Ishikawa (cell line): ENCODE measurements around the gene ZNF385D.

Experiments
- EGR1 ChIP-seq: IDR thresholded peaks from 2 replicates; pipeline ENCODE4 v1.6.1; 2012
- EP300 ChIP-seq: IDR thresholded peaks from 2 replicates; pipeline ENCODE4 v1.6.1; 2012; ENCODE audit warnings: borderline replicate concordance
- REST ChIP-seq: IDR thresholded peaks from 2 replicates; pipeline ENCODE4 v1.6.1; 2012; ENCODE audit warnings: low read depth, mild to moderate bottlenecking
- TAF1 ChIP-seq: IDR thresholded peaks from 2 replicates; pipeline ENCODE4 v1.6.1; 2012; ENCODE audit warnings: low read depth, mild to moderate bottlenecking
- YY1 ChIP-seq: IDR thresholded peaks from 2 replicates; pipeline ENCODE4 v1.6.1; 2012; ENCODE audit warnings: low read depth
- ZBTB7A ChIP-seq: IDR thresholded peaks from 2 replicates; pipeline ENCODE4 v1.6.1; 2012; ENCODE audit warnings: low read depth
- TF ChIP-seq, protein P1 (sequence below): IDR thresholded peaks from 2 replicates; pipeline ENCODE4 v1.6.1; 2012

- TF ChIP-seq, protein P1, sequence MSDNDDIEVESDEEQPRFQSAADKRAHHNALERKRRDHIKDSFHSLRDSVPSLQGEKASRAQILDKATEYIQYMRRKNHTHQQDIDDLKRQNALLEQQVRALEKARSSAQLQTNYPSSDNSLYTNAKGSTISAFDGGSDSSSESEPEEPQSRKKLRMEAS, result no peak
- no peak for TF ChIP-seq EP300
- no peak for TF ChIP-seq YY1
- TF ChIP-seq EGR1, result no peak
- TF ChIP-seq TAF1, result no peak
- no peak for TF ChIP-seq REST
- TF ChIP-seq ZBTB7A, result no peak
These were observed 226.9 kb downstream of the ZNF385D start for GRCh38 chr3:21524133-21524532.
